ENCODE measurements around the gene MINK1.
"Not testable (repeated sequence)": the region's sequence is repeated elsewhere in the genome, so short reads cannot be mapped to it uniquely, and the experiment has no call there.

MINK1 gene

GRCh38 chr17:4903051-4903818 is 70.1 kb downstream of the MINK1 start, which contains the start of gene CHRNE:
Gene CHRNE, minus strand, starts transcription at chr17:4903098. Its CDS starts 35 bp downstream, at chr17:4903063.
- H3K36me3 ChIP-seq, result no peaks in the 10 kb centered on the region
- peak; percentile 61 for TF ChIP-seq CTCF (IDR thresholded peaks at IDR 0.05; ENCODE audit: low read depth, low read length)
- H3K9me3 ChIP-seq, result no peaks in the 10 kb centered on the region
- no peak within 1 kb of the TSS for H3K4me3 ChIP-seq (ENCODE audit: low read depth, low read length)
- H3K4me1 ChIP-seq, result no peaks in the 10 kb centered on the region
- peak; percentile 68 for DNase-seq
- H3K27me3 ChIP-seq, result no peaks in the 10 kb centered on the region

DNA sequence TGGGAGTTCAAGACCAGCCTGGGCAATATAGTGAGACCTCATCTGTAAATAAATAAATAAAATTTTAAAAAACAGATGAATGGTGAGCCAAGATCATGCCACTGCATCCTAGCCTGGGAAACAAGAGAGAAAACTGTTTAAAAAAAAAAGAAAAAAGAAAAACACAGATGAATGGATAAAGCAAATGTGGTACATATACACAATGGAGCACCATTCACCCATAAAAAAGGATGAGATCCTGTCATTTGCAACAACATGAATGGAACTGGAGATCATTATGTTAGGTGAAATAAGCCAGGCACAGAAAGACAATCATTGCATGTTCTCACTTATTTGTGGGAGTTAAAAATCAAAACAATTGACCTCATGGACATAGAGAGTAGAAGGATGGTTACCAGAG is 73.5 kb downstream of the MINK1 start:
- not testable (repeated sequence) for DNase-seq; H3K36me3 ChIP-seq; H3K4me1 ChIP-seq; H3K9me3 ChIP-seq; H3K4me3 ChIP-seq (ENCODE audit: low read depth, low read length); H3K27me3 ChIP-seq

DNA sequence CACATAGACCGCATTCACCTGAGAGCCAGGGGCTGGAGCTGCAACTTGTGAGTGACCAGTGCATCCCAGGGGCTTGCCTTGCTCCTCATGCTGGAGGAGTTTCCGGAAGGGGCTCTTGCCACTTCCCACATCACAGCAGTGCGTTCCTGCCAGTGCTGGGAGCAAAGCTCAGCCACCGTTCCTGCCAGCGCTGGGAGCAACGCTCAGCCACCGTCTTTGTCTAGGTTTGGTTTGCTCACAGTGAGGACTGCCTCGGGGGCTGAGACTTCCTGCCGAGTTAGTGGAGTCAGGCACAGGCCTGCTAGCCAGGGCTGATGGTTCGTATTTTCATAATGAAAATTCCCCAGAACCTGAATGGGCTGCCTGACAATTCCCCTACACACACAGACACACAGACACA is 75.2 kb downstream of the MINK1 start:
- Histone ChIP-seq H3K4me1 (no peaks in the 10 kb centered on the region), H3K36me3 (no peaks in the 10 kb centered on the region), H3K27me3 (no peaks in the 10 kb centered on the region), H3K4me3 (ENCODE audit: low read depth, low read length) (no peak overlapping the region), H3K9me3 (no peaks in the 10 kb centered on the region)
- no peak for DNase-seq
- no peak for TF ChIP-seq CTCF (IDR thresholded peaks at IDR 0.05; ENCODE audit: low read depth, low read length)

GRCh38 chr17:4908711-4909496 is 75.8 kb downstream of the MINK1 start:
- H3K27me3 ChIP-seq, result no peaks in the 10 kb centered on the region
- TF ChIP-seq CTCF (IDR thresholded peaks at IDR 0.05; ENCODE audit: low read depth, low read length), result peak; percentile 71
- H3K9me3 ChIP-seq, result no peaks in the 10 kb centered on the region
- H3K4me1 ChIP-seq, result no peaks in the 10 kb centered on the region
- DNase-seq, result peak; percentile 85
- no peak overlapping the region for H3K4me3 ChIP-seq (ENCODE audit: low read depth, low read length)
- no peaks in the 10 kb centered on the region for H3K36me3 ChIP-seq

DNA sequence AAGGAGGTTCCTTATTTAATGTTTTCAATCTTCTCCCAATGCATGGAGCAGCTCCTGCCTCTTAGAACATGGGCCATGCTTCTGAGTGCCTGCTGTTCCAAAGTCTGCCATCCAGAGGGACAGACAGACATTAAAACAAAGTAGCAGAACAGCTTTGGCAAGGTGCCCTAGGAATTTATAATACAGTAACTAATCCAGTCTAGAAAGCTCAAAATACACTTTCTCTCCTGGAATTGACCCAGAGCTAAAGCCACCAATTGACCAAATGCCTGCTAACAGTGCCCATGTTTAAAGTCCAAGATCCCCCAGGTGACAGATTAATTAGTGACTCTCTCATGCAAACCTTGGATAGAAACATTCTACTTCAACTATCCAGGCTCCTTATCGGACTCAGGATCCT is 80.9 kb downstream of the MINK1 start:
- H3K4me1 ChIP-seq, result no peaks in the 10 kb centered on the region
- no peak for TF ChIP-seq CTCF (IDR thresholded peaks at IDR 0.05; ENCODE audit: low read depth, low read length)
- no peak for DNase-seq
- H3K4me3 ChIP-seq (ENCODE audit: low read depth, low read length), result no peak overlapping the region
- H3K9me3 ChIP-seq, result no peaks in the 10 kb centered on the region
- H3K27me3 ChIP-seq, result no peaks in the 10 kb centered on the region
- no peaks in the 10 kb centered on the region for H3K36me3 ChIP-seq

DNA sequence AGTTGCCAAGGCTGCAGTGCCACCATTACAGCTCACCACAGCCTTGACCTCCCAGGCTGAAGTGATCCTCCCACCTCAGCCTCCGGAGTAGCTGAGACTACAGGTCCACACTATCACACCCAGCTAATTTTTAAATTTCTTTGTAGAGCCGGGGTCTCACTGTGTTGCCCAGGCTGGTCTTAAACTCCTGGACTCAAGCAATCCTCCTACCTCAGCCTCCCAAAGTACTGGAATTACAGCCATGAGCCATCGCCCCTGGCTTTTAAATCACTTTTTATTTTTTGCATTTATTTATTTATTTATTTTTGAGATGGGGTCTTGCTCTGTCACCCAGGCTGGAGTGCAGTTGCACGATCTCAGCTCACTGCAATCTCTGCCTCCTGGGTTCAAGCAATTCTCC is 81.4 kb downstream of the MINK1 start:
- H3K4me3 ChIP-seq (ENCODE audit: low read depth, low read length); H3K36me3 ChIP-seq; H3K27me3 ChIP-seq; H3K4me1 ChIP-seq; H3K9me3 ChIP-seq; DNase-seq: not testable (repeated sequence)

- no peaks in the 10 kb centered on the region for H3K36me3 ChIP-seq
- no peaks in the 10 kb centered on the region for H3K4me1 ChIP-seq
- no peaks in the 10 kb centered on the region for H3K27me3 ChIP-seq
- TF ChIP-seq CTCF (IDR thresholded peaks at IDR 0.05; ENCODE audit: low read depth, low read length), result no peak
- DNase-seq, result no peak
- H3K9me3 ChIP-seq, result no peaks in the 10 kb centered on the region
- H3K4me3 ChIP-seq (ENCODE audit: low read depth, low read length), result no peak overlapping the region
These were observed 86.4 kb downstream of the MINK1 start for GRCh38 chr17:4919511-4920047.
